Ishikawa (cell line): ENCODE measurements around the gene IGSF5.
A peak's percentile ranks its signal among the peaks of the same experiment; 100 is the strongest.

Experiments
- CEBPB ChIP-seq: IDR thresholded peaks from 2 replicates; pipeline ENCODE4 v1.6.1; 2012
- CREB1 ChIP-seq: IDR thresholded peaks from 2 replicates; pipeline ENCODE4 v1.6.1; 2012; ENCODE audit warnings: low read depth
- EGR1 ChIP-seq: IDR thresholded peaks from 2 replicates; pipeline ENCODE4 v1.6.1; 2012
- EP300 ChIP-seq: IDR thresholded peaks from 2 replicates; pipeline ENCODE4 v1.6.1; 2012; ENCODE audit warnings: borderline replicate concordance
- FOXM1 ChIP-seq: IDR thresholded peaks from 2 replicates; pipeline ENCODE4 v1.6.1; 2012; ENCODE audit warnings: low read depth, borderline replicate concordance
- MAX ChIP-seq: IDR thresholded peaks from 2 replicates; pipeline ENCODE4 v1.6.1; 2012
- NFIC ChIP-seq: IDR thresholded peaks from 2 replicates; pipeline ENCODE4 v1.6.1; 2012
- RAD21 ChIP-seq: IDR thresholded peaks from 2 replicates; pipeline ENCODE4 v1.6.1; 2012; ENCODE audit warnings: low read depth
- REST ChIP-seq: IDR thresholded peaks from 2 replicates; pipeline ENCODE4 v1.6.1; 2012; ENCODE audit warnings: low read depth, mild to moderate bottlenecking
- TAF1 ChIP-seq: IDR thresholded peaks from 2 replicates; pipeline ENCODE4 v1.6.1; 2012; ENCODE audit warnings: low read depth, mild to moderate bottlenecking
- TCF12 ChIP-seq: IDR thresholded peaks from 2 replicates; pipeline ENCODE4 v1.6.1; 2012; ENCODE audit warnings: low read depth
- TEAD4 ChIP-seq: IDR thresholded peaks from 2 replicates; pipeline ENCODE4 v1.6.1; 2012
- USF1 ChIP-seq: IDR thresholded peaks from 2 replicates; pipeline ENCODE4 v1.6.1; 2012
- YY1 ChIP-seq: IDR thresholded peaks from 2 replicates; pipeline ENCODE4 v1.6.1; 2012; ENCODE audit warnings: low read depth
- ZBTB7A ChIP-seq: IDR thresholded peaks from 2 replicates; pipeline ENCODE4 v1.6.1; 2012; ENCODE audit warnings: low read depth

IGSF5 gene

GRCh38 chr21:39712976-39713375 is 32.0 kb upstream of the IGSF5 start:
- no peak for TF ChIP-seq EGR1
- no peak for TF ChIP-seq CEBPB
- TF ChIP-seq FOXM1: no peak
- no peak for TF ChIP-seq MAX
- no peak for TF ChIP-seq REST
- no peak for TF ChIP-seq NFIC
- TF ChIP-seq TEAD4: no peak
- TF ChIP-seq USF1: no peak
- TF ChIP-seq ZBTB7A: no peak
- TF ChIP-seq TAF1: no peak
- no peak for TF ChIP-seq EP300
- TF ChIP-seq YY1: no peak
- TF ChIP-seq RAD21: no peak
- TF ChIP-seq CREB1: no peak
- TF ChIP-seq TCF12: no peak

GRCh38 chr21:39713905-39714304 is 31.1 kb upstream of the IGSF5 start:
- TF ChIP-seq EP300: no peak
- no peak for TF ChIP-seq EGR1
- TF ChIP-seq CEBPB: no peak
- no peak for TF ChIP-seq FOXM1
- no peak for TF ChIP-seq YY1
- no peak for TF ChIP-seq ZBTB7A
- TF ChIP-seq TCF12: no peak
- TF ChIP-seq TEAD4: no peak
- no peak for TF ChIP-seq RAD21
- TF ChIP-seq REST: no peak
- no peak for TF ChIP-seq CREB1

GRCh38 chr21:39714331-39714730 is 30.7 kb upstream of the IGSF5 start:
- TF ChIP-seq FOXM1 (no peak), USF1 (no peak), CEBPB (no peak), TCF12 (no peak), ZBTB7A (no peak), RAD21 (no peak), TAF1 (no peak)

- TF ChIP-seq CEBPB: no peak
- TF ChIP-seq RAD21: peak; percentile 54
These were observed 29.1 kb upstream of the IGSF5 start for GRCh38 chr21:39715804-39716397.

- TF ChIP-seq EP300 (no peak), YY1 (no peak), FOXM1 (no peak), NFIC (no peak), TCF12 (no peak), MAX (no peak), CEBPB (no peak), CREB1 (no peak), RAD21 (no peak), ZBTB7A (no peak), TAF1 (no peak), EGR1 (no peak), REST (no peak), TEAD4 (no peak), USF1 (no peak)
These were observed 24.7 kb upstream of the IGSF5 start for GRCh38 chr21:39720126-39720778.
